ENCODE data around the gene NAT10. TPM values are rescaled to one million over a fixed set of nuclear protein-coding genes. Genes with fewer than 3 reads are reported as not detected.

NAT10 gene
- total RNA-seq, 1 experiment from 2014 or later: 91.4 TPM

- POLR2A ChIA-PET: no interaction called here
- no peak for TF ChIP-seq CTCF (IDR thresholded peaks at IDR 0.05; ENCODE audit: insufficient read depth in 1 of 2, low read depth in 1 of 2, low read length in 1 of 2, severe bottlenecking in 1 of 2, unreplicated experiment in 1 of 2)
- intact Hi-C loops (cut with micrococcal nuclease; ENCODE audit: unreplicated experiment): no loop called here
- H3K27me3 Mint-ChIP-seq (ENCODE audit: insufficient read depth, unreplicated experiment): no peaks in the 10 kb centered on the region
- H3K27me3 ChIP-seq (replicated peaks; ENCODE audit: control insufficient read depth, insufficient read depth, low read length): no peaks in the 10 kb centered on the region
- H3K36me3 Mint-ChIP-seq (ENCODE audit: insufficient read depth, unreplicated experiment): peaks cover 89% of the 10 kb centered on the region
- peaks cover 6% of the 10 kb centered on the region for H3K4me1 Mint-ChIP-seq (ENCODE audit: low read depth, unreplicated experiment)
- BruUV-seq (replicated peaks): no TSS peak
- no peaks in the 10 kb centered on the region for H3K4me1 ChIP-seq
- H3K4me3 ChIP-seq (ENCODE audit: low read depth, low read length): no peak overlapping the region
- no peak for DNase-seq
- no peaks in the 10 kb centered on the region for H3K9me3 Mint-ChIP-seq (ENCODE audit: unreplicated experiment)
- H3K9me3 ChIP-seq: no peaks in the 10 kb centered on the region
- no peak overlapping the region for H3K27ac Mint-ChIP-seq (ENCODE audit: unreplicated experiment)
- peaks cover 2% of the 10 kb centered on the region for H3K36me3 ChIP-seq (ENCODE audit: control insufficient read depth, insufficient read depth, low read length)
- CTCF ChIA-PET: no interaction called here
- H3K4me3 Mint-ChIP-seq (ENCODE audit: unreplicated experiment): no peak overlapping the region
These were observed 6.6 kb upstream of the NAT10 start for GRCh38 chr11:34098813-34099212.

GRCh38 chr11:34104680-34105078, 750 bp upstream of the NAT10 start:
- ChIA-PET CTCF (interaction anchor here (0.6 to 1.5 kb wide), 3 partner anchors 53 to 253 kb away, joined by 4 to 7 read pairs (median 7); partner anchors contain the start of genes ABTB2 and CAPRIN1), POLR2A (interaction anchor here (0.5 to 2.0 kb wide), 3 partner anchors 16 to 138 kb away, joined by 3 to 14 read pairs (median 3); partner anchors contain the start of gene CAPRIN1)
- Histone ChIP-seq H3K27me3 (replicated peaks; ENCODE audit: control insufficient read depth, insufficient read depth, low read length) (no peaks in the 10 kb centered on the region), H3K4me1 (peaks cover 9% of the 10 kb centered on the region), H3K4me3 (ENCODE audit: low read depth, low read length) (peak overlapping the region; percentile 74), H3K9me3 (no peaks in the 10 kb centered on the region), H3K36me3 (ENCODE audit: control insufficient read depth, insufficient read depth, low read length) (no peaks in the 10 kb centered on the region; the same call in 1 of the 2 replicates)
- DNase-seq: peak in 1 of 2 experiments; percentile 4
- no TSS peak for BruUV-seq (replicated peaks)
- H3K27ac Mint-ChIP-seq (ENCODE audit: unreplicated experiment): peak overlapping the region; percentile 95
- H3K27me3 Mint-ChIP-seq (ENCODE audit: insufficient read depth, unreplicated experiment): no peaks in the 10 kb centered on the region
- intact Hi-C loops (cut with micrococcal nuclease; ENCODE audit: unreplicated experiment): loop anchor here (1.0 to 5.0 kb wide), 4 partner anchors 53 to 333 kb away; partner anchors contain the start of genes CAPRIN1 and CAT
- no peak for TF ChIP-seq CTCF (IDR thresholded peaks at IDR 0.05; ENCODE audit: insufficient read depth in 1 of 2, low read depth in 1 of 2, low read length in 1 of 2, severe bottlenecking in 1 of 2, unreplicated experiment in 1 of 2)
- peaks cover 15% of the 10 kb centered on the region for H3K4me1 Mint-ChIP-seq (ENCODE audit: low read depth, unreplicated experiment)
- no peaks in the 10 kb centered on the region for H3K9me3 Mint-ChIP-seq (ENCODE audit: unreplicated experiment)
- peak overlapping the region; percentile 94 for H3K4me3 Mint-ChIP-seq (ENCODE audit: unreplicated experiment)
- H3K36me3 Mint-ChIP-seq (ENCODE audit: insufficient read depth, unreplicated experiment): peaks cover 90% of the 10 kb centered on the region

GRCh38 chr11:34105957-34106504, 602 bp downstream of the NAT10 start:
- ChIA-PET CTCF (interaction anchor here (0.6 to 1.5 kb wide), 4 partner anchors 32 to 411 kb away, joined by 3 to 7 read pairs (median 3); no protein-coding TSS in a partner anchor), POLR2A (interaction anchor here (0.6 to 2.0 kb wide), 3 partner anchors 50 to 78 kb away, joined by 4 to 14 read pairs (median 8); partner anchors contain the start of gene CAPRIN1)
- intact Hi-C loops (cut with micrococcal nuclease; ENCODE audit: unreplicated experiment): loop anchor here (1.0 to 5.0 kb wide), 4 partner anchors 55 to 331 kb away; partner anchors contain the start of genes CAPRIN1 and CAT
- Mint-ChIP-seq H3K27ac (ENCODE audit: unreplicated experiment) (peak overlapping the region; percentile 95), H3K4me3 (ENCODE audit: unreplicated experiment) (peak overlapping the region; percentile 94), H3K36me3 (ENCODE audit: insufficient read depth, unreplicated experiment) (peaks cover 89% of the 10 kb centered on the region), H3K27me3 (ENCODE audit: insufficient read depth, unreplicated experiment) (no peaks in the 10 kb centered on the region), H3K9me3 (ENCODE audit: unreplicated experiment) (no peaks in the 10 kb centered on the region), H3K4me1 (ENCODE audit: low read depth, unreplicated experiment) (peaks cover 21% of the 10 kb centered on the region)
- Histone ChIP-seq H3K4me3 (ENCODE audit: low read depth, low read length) (peak overlapping the region; percentile 74), H3K27me3 (replicated peaks; ENCODE audit: control insufficient read depth, insufficient read depth, low read length) (no peaks in the 10 kb centered on the region), H3K36me3 (ENCODE audit: control insufficient read depth, insufficient read depth, low read length) (no peaks in the 10 kb centered on the region; the same call in 1 of the 2 replicates), H3K9me3 (no peaks in the 10 kb centered on the region), H3K4me1 (peaks cover 9% of the 10 kb centered on the region)
- BruUV-seq (replicated peaks): TSS peak; percentile 43
- no peak for DNase-seq
- TF ChIP-seq CTCF (IDR thresholded peaks at IDR 0.05; ENCODE audit: insufficient read depth in 1 of 2, low read depth in 1 of 2, low read length in 1 of 2, severe bottlenecking in 1 of 2, unreplicated experiment in 1 of 2): no peak

All from Caco-2 (cell line).